Measurements from ENCODE around the gene APH1B.
"Not testable (repeated sequence)": the region's sequence is repeated elsewhere in the genome, so short reads cannot be mapped to it uniquely, and the experiment has no call there.

The APH1B gene

DNA sequence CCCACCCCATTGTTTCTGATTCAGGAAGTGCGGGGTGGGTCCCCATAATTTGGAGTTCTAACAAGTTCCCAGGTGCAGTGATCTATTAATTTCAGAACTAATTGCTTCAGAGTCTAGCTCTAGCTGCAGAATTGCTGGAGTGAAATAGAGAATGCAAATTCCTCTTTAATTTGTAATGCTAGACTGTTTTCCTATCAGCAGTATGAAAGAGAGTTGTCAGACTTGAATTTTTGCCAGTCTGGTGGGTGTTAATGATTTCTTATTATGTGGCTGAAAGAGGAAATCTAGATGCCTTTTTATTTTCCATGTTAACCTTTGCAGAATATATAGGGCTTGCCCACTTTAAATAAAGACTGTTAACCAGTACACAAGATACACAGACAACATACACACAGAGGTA lies 23.7 kb downstream of the APH1B start:
- DNase-seq: no peak

DNA sequence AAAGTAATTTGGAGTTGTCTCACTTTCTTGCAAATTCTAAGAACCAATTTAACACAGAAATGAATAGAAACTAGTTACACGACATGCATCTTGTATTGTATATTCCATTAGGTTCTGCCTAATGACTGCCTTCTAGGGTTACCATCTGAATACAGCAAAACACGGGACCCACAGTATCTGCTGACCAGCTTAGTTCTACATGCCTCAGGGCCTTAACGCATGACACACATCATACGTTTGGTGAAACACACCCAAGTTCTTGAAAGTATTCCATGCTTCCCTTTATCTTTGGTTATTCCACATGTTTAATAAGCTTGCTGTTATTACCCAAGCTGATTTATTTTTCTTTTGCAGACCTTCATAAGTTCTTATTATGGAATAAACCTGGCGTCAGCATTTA lies 27.9 kb downstream of the APH1B start:
- DNase-seq: no peak

DNA sequence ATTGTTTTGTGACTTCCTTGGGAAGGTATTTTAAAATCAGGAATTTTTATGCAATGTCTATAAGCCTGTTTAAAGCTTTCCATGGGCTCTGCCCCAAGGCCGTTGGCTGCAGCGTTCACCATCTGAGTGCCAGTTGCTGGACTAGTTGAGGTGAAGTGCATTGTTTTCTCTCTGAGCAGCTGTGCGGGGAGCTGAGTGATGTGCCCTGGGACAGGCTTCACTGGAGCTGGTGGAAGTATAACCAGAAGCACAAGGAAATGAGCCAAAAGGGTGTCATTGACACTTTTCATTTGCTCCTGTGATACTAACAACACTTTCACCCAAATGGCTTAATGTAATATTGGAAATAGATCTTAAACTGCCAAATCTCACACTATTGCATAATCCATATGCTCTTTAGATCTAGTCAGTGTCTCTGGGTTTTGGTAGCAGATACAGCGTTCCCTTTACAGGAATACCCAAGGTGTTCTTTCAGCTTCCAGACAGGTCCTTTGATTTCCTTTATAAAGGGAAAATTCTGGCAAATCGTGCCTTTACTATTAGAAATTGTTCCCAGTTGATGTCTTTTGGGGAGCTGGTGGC lies 29.2 kb downstream of the APH1B start:
- no peak for DNase-seq

DNA sequence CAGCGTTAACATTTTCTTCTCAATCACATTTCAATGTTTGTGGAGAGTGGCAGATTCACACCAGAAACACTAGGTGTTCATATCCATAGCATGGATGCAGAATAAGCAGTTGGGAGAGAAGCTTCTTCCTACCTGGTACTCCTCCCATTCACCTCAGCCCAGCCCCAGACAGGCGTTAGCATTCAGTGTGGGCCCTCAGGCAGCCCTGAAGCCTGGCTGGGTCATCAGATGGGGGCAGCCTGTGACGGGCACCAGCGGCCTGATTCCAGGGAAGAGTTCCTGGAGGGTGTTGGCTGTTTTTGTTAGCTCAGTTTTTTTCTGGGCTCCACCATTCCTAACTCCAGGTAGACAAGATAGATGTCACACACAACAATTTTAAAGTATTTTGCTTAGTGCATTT lies 31.1 kb downstream of the APH1B start:
- no peak for DNase-seq

DNA sequence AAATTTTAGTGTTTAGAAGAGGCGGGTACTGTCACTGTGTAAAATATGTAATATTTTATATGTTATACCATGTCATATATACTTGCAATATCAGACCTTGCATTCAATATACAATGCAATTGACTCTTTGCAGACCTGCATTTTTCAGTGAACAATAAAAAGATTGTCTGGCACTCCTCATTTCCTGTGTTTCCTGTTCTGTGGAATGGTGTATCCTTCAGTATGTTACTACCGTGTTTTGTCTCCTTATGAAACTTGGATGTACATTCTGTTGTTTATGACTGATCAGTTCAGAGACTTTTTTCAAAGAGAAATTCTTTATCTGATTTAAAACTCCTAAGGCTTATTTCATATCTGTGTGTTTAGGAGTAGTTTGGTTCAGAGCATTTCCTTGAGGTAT lies 31.5 kb downstream of the APH1B start:
- DNase-seq: no peak

DNA sequence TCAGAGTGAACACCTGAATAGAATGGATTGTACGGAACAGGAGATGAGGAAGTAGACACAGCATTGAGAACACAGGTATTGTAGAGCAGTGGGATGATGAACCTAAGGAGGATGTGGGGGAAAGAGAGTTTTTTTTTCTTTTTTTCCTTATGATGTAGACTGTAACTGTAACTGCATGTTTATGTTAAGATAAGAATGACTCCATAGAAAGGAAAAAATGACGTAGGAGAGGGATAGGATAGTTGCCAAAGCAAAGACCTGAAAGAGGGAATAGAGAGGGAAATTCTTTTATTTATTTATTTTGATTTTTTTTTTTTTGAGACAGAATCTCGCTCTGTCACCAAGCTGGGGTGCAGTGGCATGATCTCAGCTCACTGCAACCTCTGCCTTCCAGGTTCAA lies 33.2 kb downstream of the APH1B start:
- DNase-seq: no peak

DNA sequence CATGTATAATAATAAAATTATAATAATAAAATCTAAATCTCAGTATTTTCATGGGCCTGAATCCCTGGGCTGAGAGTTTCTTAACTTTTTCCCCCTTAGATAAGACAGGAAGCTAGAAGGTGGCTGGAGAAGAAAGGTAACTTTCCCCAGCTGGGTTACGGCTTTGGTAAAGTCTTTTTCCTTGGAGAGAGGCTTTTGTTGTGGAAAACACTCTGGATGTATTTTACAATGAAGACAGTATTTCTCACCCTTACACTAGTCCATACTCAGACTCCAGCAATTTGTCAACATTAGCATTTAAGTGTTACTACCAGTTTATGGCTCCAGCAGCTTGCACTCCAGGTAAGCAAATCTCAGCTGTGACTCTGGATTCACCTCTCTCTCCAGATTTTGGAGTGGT lies 34.9 kb downstream of the APH1B start:
- DNase-seq: no peak

DNA sequence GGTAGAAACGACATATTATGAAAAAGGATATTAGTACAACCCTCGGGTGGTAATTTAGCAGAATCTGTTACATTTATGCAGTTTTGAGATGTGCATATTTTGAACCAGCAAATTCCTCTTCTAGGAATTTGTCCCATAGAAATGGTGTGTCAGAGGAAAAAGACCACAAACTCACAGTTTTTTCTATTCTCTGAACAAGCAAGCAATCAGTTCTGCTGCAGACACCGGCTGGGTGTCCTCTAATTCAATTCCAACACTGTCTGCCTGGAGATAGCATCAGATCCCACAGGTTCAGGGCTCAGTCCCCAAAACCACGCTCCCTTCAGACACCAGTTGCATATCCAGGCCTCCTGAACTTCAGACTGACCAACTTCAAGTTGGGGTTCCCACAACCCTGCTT lies 36.4 kb downstream of the APH1B start:
- no peak for DNase-seq

DNA sequence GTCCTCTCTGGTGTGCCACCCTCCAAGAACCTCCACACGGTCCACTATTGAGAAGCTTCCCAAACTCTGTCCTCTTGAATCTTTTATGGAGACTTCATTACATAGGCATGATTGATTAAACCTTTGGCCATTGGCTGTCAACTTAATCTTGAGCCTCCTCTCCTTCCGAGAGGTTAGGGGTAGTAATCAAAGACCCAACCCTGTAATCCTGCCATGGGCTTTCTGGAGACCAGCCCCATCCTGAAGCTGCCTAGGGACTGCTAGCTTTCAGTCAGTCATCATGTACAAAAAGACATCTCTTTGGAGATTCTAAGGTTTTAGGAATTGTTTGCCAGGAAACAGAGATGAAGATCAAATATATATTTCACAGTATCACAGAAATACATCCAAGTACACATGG lies 37.0 kb downstream of the APH1B start:
- DNase-seq: no peak

DNA sequence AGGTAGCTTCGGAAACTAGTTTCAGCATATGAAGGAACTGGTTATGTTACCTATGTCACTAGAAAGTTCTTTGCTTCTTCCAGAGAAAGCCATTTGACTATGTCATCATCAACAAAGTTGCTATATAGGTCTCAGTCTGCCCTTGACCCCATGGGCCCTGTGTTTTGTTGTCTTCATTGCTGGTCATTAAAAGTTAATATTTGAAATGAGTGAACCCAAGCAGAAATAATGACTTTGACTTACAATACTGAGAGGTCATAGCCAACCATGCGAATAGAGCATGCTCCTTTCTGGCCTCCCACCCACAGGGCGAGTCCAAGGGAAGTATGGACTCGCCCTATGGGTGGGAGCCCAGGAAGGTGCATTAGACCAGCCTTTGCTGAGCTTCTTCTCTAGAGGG lies 40.9 kb downstream of the APH1B start:
- no peak for DNase-seq

DNA sequence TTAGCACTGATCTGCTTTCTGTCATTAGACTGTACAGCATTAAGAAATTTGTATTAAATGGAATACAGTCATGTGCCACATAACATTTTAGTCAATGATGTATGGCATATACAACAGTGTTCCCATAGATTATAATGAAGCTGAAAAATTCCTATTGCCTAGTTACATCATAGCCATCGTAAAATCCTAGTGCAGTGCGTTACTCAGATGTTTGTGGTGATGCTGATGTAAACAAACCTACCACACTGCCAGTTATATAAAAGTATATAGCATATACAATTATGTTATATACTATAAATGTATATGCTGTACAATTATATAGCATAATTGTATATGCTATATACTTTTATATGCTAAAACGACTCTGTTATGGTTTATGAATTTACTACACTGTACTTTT lies 41.7 kb downstream of the APH1B start:
- DNase-seq: no peak

DNA sequence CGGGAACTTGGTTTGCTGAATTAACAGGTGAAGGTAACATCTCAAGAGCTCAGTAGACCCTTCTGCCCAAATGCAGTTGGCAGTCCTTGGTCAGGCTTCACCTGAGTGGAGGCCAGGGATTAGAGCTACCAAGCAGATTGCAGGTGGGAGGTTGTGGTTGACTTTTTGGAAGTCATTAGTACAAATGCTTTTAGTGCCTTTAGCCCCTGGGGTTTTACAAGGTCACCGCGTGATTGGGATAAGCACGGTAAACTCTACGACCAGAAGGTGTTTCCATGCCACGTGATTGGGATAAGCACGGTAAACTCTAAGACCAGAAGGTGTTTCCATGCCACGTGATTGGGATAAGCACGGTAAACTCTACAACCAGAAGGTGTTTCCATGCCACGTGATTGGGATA lies 43.0 kb downstream of the APH1B start:
- DNase-seq: not testable (repeated sequence)

DNA sequence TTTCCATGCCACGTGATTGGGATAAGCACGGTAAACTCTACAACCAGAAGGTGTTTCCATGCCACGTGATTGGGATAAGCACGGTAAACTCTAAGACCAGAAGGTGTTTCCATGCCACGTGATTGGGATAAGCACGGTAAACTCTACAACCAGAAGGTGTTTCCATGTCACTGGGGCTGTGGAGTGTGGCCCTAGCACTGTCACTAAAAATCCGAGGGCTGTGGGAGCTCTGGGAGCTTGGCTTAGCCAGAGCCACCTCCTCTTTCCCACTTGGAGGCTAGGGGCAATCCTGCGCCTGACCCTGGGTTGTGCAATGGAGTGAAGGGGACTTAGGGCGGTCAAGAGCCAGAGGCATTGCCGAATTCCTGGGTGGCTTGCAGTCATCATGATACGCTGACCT lies 43.6 kb downstream of the APH1B start:
- DNase-seq: not testable (repeated sequence)

DNA sequence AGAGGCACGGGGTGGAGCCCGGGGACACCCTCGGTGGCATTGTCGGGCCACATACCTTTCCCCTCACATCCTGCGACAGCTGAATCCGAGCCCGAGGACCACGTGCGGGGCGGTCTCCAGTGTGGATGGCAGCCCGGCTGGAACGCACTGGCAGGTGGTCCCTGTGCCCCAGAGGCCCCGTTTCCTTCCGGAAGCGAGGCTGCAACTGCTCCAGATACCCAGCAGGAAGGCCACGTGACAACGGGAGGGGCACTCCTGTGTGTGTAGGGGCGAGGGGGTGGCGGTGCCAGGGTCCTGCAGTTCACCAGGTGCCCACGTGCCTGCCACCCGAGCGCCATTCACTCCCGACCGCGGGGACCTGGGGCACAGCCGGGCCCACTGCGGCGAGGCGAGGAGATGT lies 44.1 kb downstream of the APH1B start:
- DNase-seq: no peak

DNA sequence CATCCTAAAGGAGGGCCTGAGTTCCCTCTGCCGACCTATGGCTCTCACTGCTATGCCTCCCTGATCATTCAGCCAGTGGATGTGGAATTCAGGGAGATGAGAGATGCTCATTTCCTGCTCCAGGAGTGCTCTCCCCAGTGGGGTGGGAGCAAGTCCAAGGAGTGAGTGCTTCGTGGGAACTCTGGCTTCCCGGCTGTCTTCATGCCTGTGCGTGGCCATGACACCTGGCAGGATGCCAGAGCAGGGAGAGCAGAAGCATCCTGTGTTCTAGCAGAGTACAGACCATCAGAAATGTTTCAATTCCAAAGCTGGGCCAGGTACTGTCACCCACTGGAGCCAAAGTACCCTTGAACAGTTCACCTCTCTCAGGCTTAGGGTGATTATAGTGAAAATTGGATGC lies 45.1 kb downstream of the APH1B start:
- no peak for DNase-seq

DNA sequence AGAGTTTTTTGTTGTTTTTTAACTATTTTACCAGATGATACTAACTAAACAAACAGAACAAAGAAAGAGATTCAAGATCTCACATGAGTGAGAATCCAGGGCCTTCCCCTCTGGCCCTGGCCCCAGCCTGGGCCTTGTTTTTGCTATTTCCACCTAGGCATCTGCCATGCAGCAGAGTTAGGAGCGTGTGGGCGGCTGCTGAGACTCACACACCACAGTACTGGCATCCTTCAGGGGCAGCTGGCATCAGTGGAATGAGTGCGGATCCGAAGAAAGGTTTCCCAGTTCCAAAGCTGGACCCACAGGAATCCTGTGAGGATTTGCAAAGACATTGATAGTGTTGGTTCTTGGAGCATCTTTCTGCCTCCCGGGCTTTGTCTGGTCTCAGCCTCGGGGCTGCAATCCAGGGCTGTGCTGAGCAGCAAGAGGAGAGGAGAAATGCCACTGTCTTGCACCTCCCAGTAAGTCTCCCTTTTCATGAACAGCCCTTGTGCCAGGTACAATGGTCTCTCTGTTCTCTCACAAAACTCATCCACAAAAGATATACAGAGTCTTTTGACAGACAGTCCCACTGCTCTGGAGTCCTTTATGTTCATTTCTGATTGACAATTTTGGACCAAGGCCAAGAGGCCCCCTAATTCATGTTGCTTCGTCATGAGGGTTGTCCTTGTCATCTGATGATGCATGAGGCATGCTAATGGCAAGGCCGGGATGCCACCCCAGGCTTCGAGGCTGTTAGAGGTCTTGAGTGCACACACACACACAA lies 46.6 kb downstream of the APH1B start:
- no peak for DNase-seq

DNA sequence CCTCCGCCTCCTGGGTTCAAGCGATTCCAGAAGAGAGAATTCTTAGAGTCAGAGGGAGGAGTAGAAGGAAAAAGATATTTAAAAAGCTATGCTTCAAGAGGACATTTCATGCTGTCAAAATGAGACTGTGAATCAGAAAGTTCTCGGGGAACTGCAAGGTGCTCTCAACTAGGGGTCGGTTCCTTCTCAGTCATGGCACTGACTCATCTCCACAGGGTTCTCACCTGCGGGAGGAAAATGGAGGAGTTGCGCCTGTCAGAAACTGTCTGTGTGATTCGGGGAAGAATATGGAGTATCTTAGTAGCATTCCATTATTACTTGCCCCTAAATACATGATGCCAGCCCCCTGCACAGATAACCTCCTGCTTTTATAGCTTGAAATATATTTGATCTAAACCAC lies 47.4 kb downstream of the APH1B start:
- no peak for DNase-seq

DNA sequence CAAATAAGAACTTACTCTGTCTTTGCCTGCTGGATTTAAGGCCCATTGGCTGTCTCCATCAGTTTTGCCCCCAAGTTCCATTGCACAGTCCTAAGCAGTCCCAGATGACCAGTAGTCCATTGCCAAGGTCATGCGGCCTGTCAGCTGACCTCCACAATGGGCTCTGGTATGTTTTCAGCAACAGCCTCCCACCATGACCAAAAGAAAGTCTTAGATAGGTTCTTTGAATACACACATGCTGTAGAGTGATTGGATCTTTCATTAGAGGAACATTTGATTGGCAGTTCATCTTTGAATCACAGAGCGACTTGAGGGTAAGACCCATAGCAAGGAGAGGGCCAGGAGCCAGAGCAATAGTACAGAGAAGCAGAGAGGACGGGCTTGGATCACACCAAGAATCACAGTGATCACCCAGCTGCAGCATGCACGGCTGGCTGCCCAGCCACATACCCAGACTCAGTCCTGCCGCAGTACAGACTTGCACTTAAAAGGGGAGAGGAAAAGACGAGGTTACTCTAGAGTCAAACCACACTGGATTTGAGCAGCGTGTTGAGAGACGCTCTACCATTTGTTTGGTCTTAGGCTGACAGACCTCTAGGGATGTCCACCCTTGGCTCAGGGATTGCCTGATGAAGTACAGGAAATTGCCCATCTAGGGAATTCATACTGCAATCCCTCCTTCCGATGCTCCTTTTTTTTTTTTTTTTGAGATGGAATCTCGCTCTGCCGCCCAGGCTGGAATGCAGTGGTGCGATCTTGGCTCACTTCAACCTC lies 50.4 kb downstream of the APH1B start:
- DNase-seq: no peak

DNA sequence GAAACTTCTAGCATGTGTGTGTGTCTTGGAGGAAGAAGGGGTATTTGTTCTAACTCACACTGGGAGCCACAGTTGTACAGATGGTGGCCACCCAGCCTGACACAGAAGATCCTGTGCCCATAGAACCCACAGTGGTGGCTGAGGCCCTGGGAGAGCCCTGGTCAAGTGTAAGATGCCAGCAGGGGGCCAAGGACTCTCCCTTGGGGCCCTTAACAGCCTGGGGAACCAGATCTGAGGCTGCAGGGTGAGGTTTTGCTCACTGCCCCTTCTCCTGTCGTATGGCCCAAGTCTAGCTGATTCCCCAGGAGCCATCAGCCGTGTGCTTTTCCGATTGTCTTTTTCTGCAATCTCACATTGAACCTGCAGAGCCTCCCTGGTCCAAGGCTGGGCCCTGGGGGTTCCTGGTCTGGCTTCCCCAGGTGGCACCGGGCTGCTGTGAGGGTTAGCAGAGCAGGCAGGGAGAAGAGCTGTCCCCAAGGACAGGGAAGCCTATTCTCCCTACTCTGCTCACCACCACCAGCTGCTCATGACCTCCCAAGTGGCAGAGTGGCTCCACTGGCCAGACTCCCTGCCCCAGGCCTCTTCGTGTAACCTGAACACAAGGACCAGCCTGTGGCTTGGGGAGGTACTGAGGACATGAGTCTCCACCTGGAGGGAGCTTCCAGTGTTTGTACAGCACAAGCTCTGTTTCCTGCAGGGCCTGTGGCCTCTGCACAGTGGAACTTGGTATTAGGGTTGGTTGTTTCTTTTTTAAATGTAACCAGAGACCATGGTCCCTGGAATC lies 52.4 kb downstream of the APH1B start:
- no peak for DNase-seq

DNA sequence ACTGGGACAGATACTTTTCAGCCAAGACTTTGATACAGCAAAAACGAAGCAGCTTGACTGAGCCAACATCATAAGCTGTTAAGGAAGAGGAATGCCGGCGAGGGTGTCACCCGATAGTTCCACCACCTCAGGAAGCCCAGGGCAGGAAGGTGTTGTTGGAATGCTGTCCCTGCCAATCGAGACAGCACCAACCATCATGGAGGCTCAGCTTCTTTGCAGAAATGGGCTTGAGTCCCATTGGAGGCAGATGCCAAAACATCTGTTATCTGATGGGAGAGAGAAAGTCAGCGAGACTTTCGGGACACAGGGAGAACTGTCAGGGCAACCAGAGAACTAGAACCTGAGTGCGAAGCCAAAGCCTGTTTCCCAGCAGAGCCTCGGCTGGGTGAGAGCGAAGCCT lies 53.5 kb downstream of the APH1B start:
- DNase-seq: no peak

DNA sequence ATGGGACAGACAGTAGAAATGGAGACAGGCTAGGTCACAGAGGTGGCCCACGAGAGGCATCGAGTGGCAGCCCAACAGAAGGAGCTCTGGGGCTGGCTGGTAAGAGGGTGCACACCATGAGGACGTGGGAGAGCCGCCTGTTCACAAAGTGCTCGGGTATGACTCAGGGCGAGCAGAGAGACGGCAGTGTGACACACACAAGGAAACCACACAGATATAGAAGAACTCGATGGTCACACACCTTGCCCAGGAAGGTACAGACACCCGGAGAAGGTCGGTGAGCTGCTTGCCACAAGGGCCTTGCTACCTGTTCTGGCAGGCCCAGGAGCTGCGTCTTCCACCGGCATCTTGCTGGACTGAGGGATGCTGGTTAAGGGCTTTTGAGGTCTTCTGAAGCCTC lies 54.1 kb downstream of the APH1B start:
- DNase-seq: no peak

DNA sequence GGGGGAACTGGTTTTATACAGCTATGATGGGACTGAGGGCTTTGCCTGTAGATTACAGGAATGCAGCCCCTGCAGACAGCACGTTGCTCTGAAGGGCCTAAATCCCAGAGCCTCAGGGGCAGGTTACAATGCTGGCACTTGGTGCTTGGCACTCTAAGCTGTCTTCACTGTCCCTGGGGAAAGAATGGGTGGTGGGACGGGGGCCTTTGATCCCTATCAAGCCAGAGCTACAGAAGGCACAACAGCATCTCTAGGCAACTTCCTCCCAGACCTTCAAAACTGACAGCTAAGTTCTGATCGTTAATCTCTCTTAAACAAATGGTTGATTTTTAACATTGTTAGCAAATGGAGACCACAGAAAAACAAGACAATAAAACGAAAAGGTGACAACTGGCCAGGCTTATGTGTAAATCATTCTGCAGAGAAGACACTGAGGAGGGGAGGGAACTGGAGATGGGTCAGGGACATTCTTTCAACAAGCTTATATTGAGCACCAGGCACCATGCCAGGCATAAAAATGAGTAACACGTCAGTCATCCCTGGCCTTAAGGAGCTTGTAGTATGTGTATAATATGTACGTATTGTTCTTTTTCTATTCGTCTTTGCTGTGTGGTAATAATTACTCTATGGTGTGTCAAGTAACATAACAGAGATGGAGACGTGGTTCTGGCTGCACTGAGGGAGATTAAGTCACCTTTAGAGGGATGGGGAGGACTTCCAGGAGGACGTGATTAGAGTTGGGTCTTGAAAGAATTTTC lies 55.1 kb downstream of the APH1B start:
- peak; percentile 38 for DNase-seq

DNA sequence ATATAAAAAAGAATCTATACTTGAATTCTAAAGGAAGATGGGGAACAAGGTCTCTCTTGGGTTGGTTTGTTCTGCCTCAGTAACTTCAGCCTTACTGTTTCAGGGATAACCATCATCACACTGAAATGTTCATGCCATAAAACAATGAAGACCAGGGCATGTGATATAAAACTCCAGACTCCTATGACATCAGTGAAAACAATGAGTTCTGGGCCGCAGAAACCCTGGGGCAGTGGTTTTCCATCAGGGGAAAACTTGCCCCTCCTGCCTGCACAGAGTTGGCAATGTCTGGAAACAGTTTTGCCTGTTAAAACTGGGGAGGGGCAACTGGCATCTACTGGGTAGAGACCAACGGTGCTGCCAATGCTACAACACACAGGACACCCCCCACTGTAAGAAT lies 57.4 kb downstream of the APH1B start:
- no peak for DNase-seq
